A204.1 (cell line): ENCODE data around the gene HCFC2.
"Not testable (repeated sequence)": the region's sequence is repeated elsewhere in the genome, so short reads cannot be mapped to it uniquely, and the experiment has no call there.

Experiments used
- FAIRE-seq: peaks from 2 replicates; lab custom pipeline; 2012; peaks lifted over from hg19 to GRCh38; lab: Jason Lieb, UNC

Gene HCFC2

GRCh38 chr12:104064031-104064841, at the start of gene HCFC2:
HCFC2 (plus strand) TSS chr12:104064531; CDS start chr12:104064561, 30 bp downstream.
- FAIRE-seq, result no peak

GRCh38 chr12:104021862-104022261, 42.5 kb upstream of the HCFC2 start:
- not testable (repeated sequence) for FAIRE-seq

- FAIRE-seq, result no peak
Measured at GRCh38 chr12:104022786-104023185, 41.5 kb upstream of the HCFC2 start.

- no peak for FAIRE-seq
Measured at GRCh38 chr12:104023710-104024109, 40.6 kb upstream of the HCFC2 start.

GRCh38 chr12:104024348-104024747, 40.0 kb upstream of the HCFC2 start:
- FAIRE-seq, result no peak

- no peak for FAIRE-seq
Measured at GRCh38 chr12:104025771-104026170, 38.6 kb upstream of the HCFC2 start.

GRCh38 chr12:104026841-104027599, 37.3 kb upstream of the HCFC2 start:
- FAIRE-seq, result no peak

GRCh38 chr12:104030596-104030995, 33.7 kb upstream of the HCFC2 start:
- FAIRE-seq, result not testable (repeated sequence)

GRCh38 chr12:104036143-104036542, 28.2 kb upstream of the HCFC2 start:
- FAIRE-seq, result not testable (repeated sequence)

- not testable (repeated sequence) for FAIRE-seq
Measured at GRCh38 chr12:104039769-104040168, 24.6 kb upstream of the HCFC2 start.

GRCh38 chr12:104042580-104042979, 21.8 kb upstream of the HCFC2 start:
- FAIRE-seq, result no peak

GRCh38 chr12:104044158-104044557, 20.2 kb upstream of the HCFC2 start:
- no peak for FAIRE-seq

- no peak for FAIRE-seq
Measured at GRCh38 chr12:104046306-104046705, 18.0 kb upstream of the HCFC2 start.

- no peak for FAIRE-seq
Measured at GRCh38 chr12:104048162-104048561, 16.2 kb upstream of the HCFC2 start.

- no peak for FAIRE-seq
Measured at GRCh38 chr12:104048811-104049210, 15.5 kb upstream of the HCFC2 start.

- no peak for FAIRE-seq
Measured at GRCh38 chr12:104049278-104049902, 14.9 kb upstream of the HCFC2 start.

- no peak for FAIRE-seq
Measured at GRCh38 chr12:104049903-104050356, 14.4 kb upstream of the HCFC2 start, which contains the start of gene GLT8D2. GLT8D2 (minus strand) TSS chr12:104050187; CDS start chr12:104019648, 30,539 bp downstream.

GRCh38 chr12:104050436-104050835, 13.9 kb upstream of the HCFC2 start:
- no peak for FAIRE-seq

GRCh38 chr12:104054681-104055346, 9.5 kb upstream of the HCFC2 start:
- no peak for FAIRE-seq

- no peak for FAIRE-seq
Measured at GRCh38 chr12:104055686-104056388, 8.5 kb upstream of the HCFC2 start.

GRCh38 chr12:104056419-104056972, 7.8 kb upstream of the HCFC2 start:
- no peak for FAIRE-seq
